ENCODE results near the gene ZNF581.

ZNF581 gene

DNA sequence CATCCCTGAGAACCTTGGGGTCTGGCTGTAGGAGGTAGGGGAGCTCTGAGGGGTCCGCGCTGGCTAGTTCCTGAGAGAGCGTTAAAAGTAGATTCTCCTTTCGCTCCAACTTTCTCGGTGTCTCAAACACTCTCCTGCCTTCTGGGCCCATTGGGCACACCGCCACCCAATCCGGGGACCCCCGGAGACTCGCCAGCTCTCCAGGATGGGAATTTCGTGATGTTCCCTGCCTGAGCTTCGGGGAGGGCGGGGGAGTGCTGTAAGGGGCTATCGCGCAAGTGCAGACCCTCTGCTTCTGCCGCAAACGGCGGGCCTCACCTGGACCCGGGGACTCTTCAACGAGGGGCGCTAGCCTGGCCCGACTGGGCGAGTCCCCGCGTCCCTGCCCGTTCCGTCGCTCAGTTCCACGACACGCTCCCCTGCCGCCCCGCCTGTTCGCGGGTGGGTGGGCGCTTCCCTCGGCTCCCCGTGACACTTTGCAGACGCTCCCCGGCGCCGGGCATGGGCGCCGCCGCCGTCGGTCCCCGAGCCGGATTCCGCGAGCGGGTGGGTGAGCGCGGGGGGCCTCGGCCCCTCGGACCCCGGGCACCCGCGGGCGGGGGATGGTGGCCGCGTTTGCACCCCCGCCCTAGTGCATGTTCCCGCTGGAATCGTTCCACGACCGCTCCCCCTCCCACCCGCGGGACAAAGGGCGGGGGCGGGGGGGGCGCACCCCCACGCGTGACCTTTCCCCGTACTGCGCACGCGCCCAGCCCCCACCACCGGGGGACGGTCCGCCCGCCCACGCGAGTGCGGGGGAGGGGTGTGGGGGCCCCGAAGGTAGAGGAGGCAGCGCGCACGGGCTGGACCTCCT lies 4.5 kb downstream of the ZNF581 start, which contains the start of gene CCDC106 (continued):
- TF ChIP-seq, protein P1, sequence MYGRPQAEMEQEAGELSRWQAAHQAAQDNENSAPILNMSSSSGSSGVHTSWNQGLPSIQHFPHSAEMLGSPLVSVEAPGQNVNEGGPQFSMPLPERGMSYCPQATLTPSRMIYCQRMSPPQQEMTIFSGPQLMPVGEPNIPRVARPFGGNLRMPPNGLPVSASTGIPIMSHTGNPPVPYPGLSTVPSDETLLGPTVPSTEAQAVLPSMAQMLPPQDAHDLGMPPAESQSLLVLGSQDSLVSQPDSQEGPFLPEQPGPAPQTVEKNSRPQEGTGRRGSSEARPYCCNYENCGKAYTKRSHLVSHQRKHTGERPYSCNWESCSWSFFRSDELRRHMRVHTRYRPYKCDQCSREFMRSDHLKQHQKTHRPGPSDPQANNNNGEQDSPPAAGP (tag by site-specific recombination; IDR thresholded peaks at IDR 0.05) = 0 out of 2 replicates have a peak, but pooled peaks have one; percentile 53
- TF ChIP-seq, protein P2, sequence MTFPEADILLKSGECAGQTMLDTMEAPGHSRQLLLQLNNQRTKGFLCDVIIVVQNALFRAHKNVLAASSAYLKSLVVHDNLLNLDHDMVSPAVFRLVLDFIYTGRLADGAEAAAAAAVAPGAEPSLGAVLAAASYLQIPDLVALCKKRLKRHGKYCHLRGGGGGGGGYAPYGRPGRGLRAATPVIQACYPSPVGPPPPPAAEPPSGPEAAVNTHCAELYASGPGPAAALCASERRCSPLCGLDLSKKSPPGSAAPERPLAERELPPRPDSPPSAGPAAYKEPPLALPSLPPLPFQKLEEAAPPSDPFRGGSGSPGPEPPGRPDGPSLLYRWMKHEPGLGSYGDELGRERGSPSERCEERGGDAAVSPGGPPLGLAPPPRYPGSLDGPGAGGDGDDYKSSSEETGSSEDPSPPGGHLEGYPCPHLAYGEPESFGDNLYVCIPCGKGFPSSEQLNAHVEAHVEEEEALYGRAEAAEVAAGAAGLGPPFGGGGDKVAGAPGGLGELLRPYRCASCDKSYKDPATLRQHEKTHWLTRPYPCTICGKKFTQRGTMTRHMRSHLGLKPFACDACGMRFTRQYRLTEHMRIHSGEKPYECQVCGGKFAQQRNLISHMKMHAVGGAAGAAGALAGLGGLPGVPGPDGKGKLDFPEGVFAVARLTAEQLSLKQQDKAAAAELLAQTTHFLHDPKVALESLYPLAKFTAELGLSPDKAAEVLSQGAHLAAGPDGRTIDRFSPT (tag by site-specific recombination; IDR thresholded peaks at IDR 0.05) = peak; percentile 82
- TF ChIP-seq MYNN (tag by site-specific recombination; IDR thresholded peaks at IDR 0.05; ENCODE audit: borderline replicate concordance) (no peak), ZNF707 (tag by site-specific recombination; IDR thresholded peaks at IDR 0.05) (no peak), IKZF3 (tag by site-specific recombination; IDR thresholded peaks at IDR 0.05) (peak; percentile 73), YY2 (tag by site-specific recombination; IDR thresholded peaks at IDR 0.05) (peak; percentile 59; the same call in 1 of the 2 replicates), KLF9 (tag by site-specific recombination; IDR thresholded peaks at IDR 0.05; ENCODE audit: low read depth) (peak; percentile 69; the same call in 1 of the 2 replicates), ZNF112 (tag by site-specific recombination; IDR thresholded peaks at IDR 0.05) (no peak), ZNF10 (tag by site-specific recombination; IDR thresholded peaks at IDR 0.05) (no peak), ZNF341 (tag by site-specific recombination; IDR thresholded peaks at IDR 0.05; ENCODE audit: low read depth) (no peak), SALL2 (tag by site-specific recombination; IDR thresholded peaks at IDR 0.05; ENCODE audit: borderline replicate concordance) (no peak), BCL11A (tag by site-specific recombination; IDR thresholded peaks at IDR 0.05; ENCODE audit: low read depth) (no peak), ZNF791 (tag by site-specific recombination; IDR thresholded peaks at IDR 0.05) (no peak), ZSCAN16 (tag by site-specific recombination; IDR thresholded peaks at IDR 0.05) (no peak), SETDB1 (IDR thresholded peaks at IDR 0.05; ENCODE audit: insufficient read length, low read length) (no peak), ZNF350 (tag by site-specific recombination; IDR thresholded peaks at IDR 0.05) (no peak), GLI2 (tag by site-specific recombination; IDR thresholded peaks at IDR 0.05; ENCODE audit: borderline replicate concordance, low read depth) (no peak), REPIN1 (tag by site-specific recombination; IDR thresholded peaks at IDR 0.05; ENCODE audit: low read depth) (no peak; the same call in 1 of the 2 replicates), KLF16 (tag by site-specific recombination; IDR thresholded peaks at IDR 0.05) (peak; percentile 79), ZNF544 (tag by site-specific recombination; IDR thresholded peaks at IDR 0.05) (no peak), ZNF701 (tag by site-specific recombination; IDR thresholded peaks at IDR 0.05) (no peak), ZBTB17 (tag by site-specific recombination; IDR thresholded peaks at IDR 0.05) (no peak), TCF7L2 (IDR thresholded peaks at IDR 0.05; ENCODE audit: borderline replicate concordance, low read depth, low read length) (no peak), ZNF600 (tag by site-specific recombination; IDR thresholded peaks at IDR 0.05) (no peak), ZNF664 (tag by site-specific recombination; IDR thresholded peaks at IDR 0.05) (no peak), ZNF560 (tag by site-specific recombination; IDR thresholded peaks at IDR 0.05; ENCODE audit: borderline replicate concordance) (no peak), ZFP37 (tag by site-specific recombination; IDR thresholded peaks at IDR 0.05) (peak; percentile 77; the same call in 1 of the 2 replicates)
- TF ChIP-seq, protein P3, sequence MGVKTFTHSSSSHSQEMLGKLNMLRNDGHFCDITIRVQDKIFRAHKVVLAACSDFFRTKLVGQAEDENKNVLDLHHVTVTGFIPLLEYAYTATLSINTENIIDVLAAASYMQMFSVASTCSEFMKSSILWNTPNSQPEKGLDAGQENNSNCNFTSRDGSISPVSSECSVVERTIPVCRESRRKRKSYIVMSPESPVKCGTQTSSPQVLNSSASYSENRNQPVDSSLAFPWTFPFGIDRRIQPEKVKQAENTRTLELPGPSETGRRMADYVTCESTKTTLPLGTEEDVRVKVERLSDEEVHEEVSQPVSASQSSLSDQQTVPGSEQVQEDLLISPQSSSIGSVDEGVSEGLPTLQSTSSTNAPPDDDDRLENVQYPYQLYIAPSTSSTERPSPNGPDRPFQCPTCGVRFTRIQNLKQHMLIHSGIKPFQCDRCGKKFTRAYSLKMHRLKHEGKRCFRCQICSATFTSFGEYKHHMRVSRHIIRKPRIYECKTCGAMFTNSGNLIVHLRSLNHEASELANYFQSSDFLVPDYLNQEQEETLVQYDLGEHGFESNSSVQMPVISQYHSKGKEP (tag by site-specific recombination; IDR thresholded peaks at IDR 0.05) = no peak
- TF ChIP-seq, protein P4, sequence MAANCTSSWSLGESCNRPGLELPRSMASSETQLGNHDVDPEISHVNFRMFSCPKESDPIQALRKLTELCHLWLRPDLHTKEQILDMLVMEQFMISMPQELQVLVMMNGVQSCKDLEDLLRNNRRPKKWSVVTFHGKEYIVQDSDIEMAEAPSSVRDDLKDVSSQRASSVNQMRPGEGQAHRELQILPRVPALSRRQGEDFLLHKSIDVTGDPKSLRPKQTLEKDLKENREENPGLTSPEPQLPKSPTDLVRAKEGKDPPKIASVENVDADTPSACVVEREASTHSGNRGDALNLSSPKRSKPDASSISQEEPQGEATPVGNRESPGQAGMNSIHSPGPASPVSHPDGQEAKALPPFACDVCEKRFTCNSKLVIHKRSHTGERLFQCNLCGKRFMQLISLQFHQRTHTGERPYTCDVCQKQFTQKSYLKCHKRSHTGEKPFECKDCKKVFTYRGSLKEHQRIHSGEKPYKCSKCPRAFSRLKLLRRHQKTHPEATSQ (tag by site-specific recombination; IDR thresholded peaks at IDR 0.05) = no peak
- TF ChIP-seq, protein P5, sequence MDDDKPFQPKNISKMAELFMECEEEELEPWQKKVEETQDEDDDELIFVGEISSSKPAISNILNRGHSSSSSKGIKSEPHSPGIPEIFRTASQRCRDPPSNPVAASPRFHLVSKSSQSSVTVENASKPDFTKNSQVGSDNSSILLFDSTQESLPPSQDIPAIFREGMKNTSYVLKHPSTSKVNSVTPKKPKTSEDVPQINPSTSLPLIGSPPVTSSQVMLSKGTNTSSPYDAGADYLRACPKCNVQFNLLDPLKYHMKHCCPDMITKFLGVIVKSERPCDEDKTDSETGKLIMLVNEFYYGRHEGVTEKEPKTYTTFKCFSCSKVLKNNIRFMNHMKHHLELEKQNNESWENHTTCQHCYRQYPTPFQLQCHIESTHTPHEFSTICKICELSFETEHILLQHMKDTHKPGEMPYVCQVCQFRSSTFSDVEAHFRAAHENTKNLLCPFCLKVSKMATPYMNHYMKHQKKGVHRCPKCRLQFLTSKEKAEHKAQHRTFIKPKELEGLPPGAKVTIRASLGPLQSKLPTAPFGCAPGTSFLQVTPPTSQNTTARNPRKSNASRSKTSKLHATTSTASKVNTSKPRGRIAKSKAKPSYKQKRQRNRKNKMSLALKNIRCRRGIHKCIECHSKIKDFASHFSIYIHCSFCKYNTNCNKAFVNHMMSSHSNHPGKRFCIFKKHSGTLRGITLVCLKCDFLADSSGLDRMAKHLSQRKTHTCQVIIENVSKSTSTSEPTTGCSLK (tag by site-specific recombination; IDR thresholded peaks at IDR 0.05) = no peak
- TF ChIP-seq, protein P6, sequence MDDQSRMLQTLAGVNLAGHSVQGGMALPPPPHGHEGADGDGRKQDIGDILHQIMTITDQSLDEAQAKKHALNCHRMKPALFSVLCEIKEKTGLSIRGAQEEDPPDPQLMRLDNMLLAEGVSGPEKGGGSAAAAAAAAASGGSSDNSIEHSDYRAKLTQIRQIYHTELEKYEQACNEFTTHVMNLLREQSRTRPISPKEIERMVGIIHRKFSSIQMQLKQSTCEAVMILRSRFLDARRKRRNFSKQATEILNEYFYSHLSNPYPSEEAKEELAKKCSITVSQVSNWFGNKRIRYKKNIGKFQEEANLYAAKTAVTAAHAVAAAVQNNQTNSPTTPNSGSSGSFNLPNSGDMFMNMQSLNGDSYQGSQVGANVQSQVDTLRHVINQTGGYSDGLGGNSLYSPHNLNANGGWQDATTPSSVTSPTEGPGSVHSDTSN (CRISPR knock-in tag; IDR thresholded peaks at IDR 0.05) = 0 out of 2 replicates have a peak, but pooled peaks have one; percentile 31
